OCI-LY7 (cell line): ENCODE measurements around the gene RCOR3.
"Not testable (repeated sequence)": the region's sequence is repeated elsewhere in the genome, so short reads cannot be mapped to it uniquely, and the experiment has no call there.

Experiments used
- EZH2phosphoT487 ChIP-seq: fragments of 200-600 bp; sonication (generic); IDR thresholded peaks from 2 replicates; pipeline ENCODE4 v1.6.1; 2018; ENCODE audit warnings: low read depth, borderline replicate concordance, mild to moderate bottlenecking, mixed run types, antibody characterized with exemption, low read length, moderate library complexity, mixed read lengths
- TF ChIP-seq, protein P1 (sequence below): fragments of 200-600 bp; sonication (generic); conservative IDR thresholded peaks from 2 replicates; pipeline ENCODE4 v1.5.1; 2014; ENCODE audit warnings: mild to moderate bottlenecking, antibody characterized with exemption, low read length, moderate library complexity, mixed read lengths

DNA sequence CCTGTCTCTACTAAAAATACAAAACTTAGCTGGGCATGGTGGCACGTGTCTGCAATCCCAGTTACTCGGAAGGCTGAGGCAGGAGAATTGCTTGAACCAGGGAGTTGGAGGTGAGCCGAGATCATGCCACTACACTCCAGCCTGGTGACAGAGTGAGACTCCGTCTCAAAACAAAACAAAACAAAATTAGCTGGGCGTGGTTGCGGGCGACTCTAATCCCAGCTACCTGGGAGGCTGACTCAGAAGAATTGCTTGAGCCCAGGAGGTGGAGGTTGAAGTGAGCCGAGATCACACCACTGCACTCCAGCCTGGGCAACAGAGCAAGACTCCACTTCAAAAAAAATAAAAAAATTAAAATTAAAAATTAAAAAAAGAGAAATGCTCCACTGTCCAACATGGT lies 18.6 kb upstream of the RCOR3 start:
- TF ChIP-seq, protein P1, sequence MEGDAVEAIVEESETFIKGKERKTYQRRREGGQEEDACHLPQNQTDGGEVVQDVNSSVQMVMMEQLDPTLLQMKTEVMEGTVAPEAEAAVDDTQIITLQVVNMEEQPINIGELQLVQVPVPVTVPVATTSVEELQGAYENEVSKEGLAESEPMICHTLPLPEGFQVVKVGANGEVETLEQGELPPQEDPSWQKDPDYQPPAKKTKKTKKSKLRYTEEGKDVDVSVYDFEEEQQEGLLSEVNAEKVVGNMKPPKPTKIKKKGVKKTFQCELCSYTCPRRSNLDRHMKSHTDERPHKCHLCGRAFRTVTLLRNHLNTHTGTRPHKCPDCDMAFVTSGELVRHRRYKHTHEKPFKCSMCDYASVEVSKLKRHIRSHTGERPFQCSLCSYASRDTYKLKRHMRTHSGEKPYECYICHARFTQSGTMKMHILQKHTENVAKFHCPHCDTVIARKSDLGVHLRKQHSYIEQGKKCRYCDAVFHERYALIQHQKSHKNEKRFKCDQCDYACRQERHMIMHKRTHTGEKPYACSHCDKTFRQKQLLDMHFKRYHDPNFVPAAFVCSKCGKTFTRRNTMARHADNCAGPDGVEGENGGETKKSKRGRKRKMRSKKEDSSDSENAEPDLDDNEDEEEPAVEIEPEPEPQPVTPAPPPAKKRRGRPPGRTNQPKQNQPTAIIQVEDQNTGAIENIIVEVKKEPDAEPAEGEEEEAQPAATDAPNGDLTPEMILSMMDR, result not testable (repeated sequence)
- TF ChIP-seq EZH2phosphoT487, result not testable (repeated sequence)
